Ovary (tissue), 3 donors: ENCODE measurements around the gene TUBB3.

Experiments
- CTCF ChIP-seq, 3 donors: fragments of 450-650 bp in 2 of 3; fragments of 200-600 bp in 1 of 3; IDR thresholded peaks; one replicate each; pipeline versions ENCODE4 v1.5.1 to v1.8.0; 2016 to 2022; ENCODE audit warnings: antibody characterized with exemption in 3 of 3, mild to moderate bottlenecking in 1 of 3
- EP300 ChIP-seq: sonication (generic); formaldehyde crosslinking; IDR thresholded peaks from one replicate; pipeline ENCODE4 v1.6.1; 2017; ENCODE audit warnings: antibody characterized with exemption
- POLR2A ChIP-seq: fragments of 450-650 bp; IDR thresholded peaks from one replicate; pipeline ENCODE4 v1.6.1; 2017; ENCODE audit warnings: antibody characterized with exemption, mild to moderate bottlenecking, moderate library complexity
- donor health status: DM: no; HTN: no; CAD: no.

GRCh38 chr16:89921702-89922476, 1.3 kb upstream of the TUBB3 start:
- no peak for TF ChIP-seq CTCF (IDR thresholded peaks at IDR 0.05)
- TF ChIP-seq POLR2A = no peak
- TF ChIP-seq EP300 = no peak
